HFFc6 (cell line): ENCODE measurements around the gene CAMLG. TPM values are rescaled to one million over a fixed set of nuclear protein-coding genes. Genes with fewer than 3 reads are reported as not detected.
"Not testable (repeated sequence)": the region's sequence is repeated elsewhere in the genome, so short reads cannot be mapped to it uniquely, and the experiment has no call there.

Experiments used
- DNase-seq: peaks from one replicate; pipeline ENCODE4 v3.0.0-alpha.2; 2018
- H3K27ac Mint-ChIP-seq: 2 replicates; pipeline ENCODE4 v1.8.0; 2020; ENCODE audit warnings: mild to moderate bottlenecking, mixed read lengths
- H3K27me3 Mint-ChIP-seq: 2 replicates; pipeline ENCODE4 v1.8.0; 2021; ENCODE audit warnings: mild to moderate bottlenecking, moderate library complexity, mixed read lengths; ENCODE audit not compliant: insufficient read depth
- H3K36me3 Mint-ChIP-seq: 2 replicates; pipeline ENCODE4 v1.8.0; 2021; ENCODE audit warnings: low read depth, mixed read lengths
- H3K4me1 Mint-ChIP-seq: 2 replicates; pipeline ENCODE4 v1.8.0; 2020; ENCODE audit warnings: low read depth, mixed read lengths
- H3K4me3 Mint-ChIP-seq: 2 replicates; pipeline ENCODE4 v1.8.0; 2020; ENCODE audit warnings: mild to moderate bottlenecking, moderate library complexity, mixed read lengths
- H3K9me3 Mint-ChIP-seq: 2 replicates; pipeline ENCODE4 v1.8.0; 2020; ENCODE audit warnings: mild to moderate bottlenecking, mixed read lengths
- total RNA-seq, 6 experiments: library from RNA; stranded (reverse); fragmentation: NEBNext Ultra II Directional; extraction: Animal tissue kit (Norgen Biotek cat#: 25700); gene quantifications; 2 replicates in 1 of 6; 3 replicates in 5 of 6; pipeline ENCODE4 v1.2.3, GENCODE V29; 2021
- TF ChIP-seq, protein P1 (sequence below): fragments of 200-600 bp; sonication (generic); IDR thresholded peaks from 2 replicates; pipeline ENCODE4 v1.5.0; 2021; ENCODE audit warnings: antibody characterized with exemption, mild to moderate bottlenecking

Gene CAMLG
- total RNA-seq, 6 experiments from 2014 or later = 25.2 to 35.1 (median 26.3) TPM

DNA sequence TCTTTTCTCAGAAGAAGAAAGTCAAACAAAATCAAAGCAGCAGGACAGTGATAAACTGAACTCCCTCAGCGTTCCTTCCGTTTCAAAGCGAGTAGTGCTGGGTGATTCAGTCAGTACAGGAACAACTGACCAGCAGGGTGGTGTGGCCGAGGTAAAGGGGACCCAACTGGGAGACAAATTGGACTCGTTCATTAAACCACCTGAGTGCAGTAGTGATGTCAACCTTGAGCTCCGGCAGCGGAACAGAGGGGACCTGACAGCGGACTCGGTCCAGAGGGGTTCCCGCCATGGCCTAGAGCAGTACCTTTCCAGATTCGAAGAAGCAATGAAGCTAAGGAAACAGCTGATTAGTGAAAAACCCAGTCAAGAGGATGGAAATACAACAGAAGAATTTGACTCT is 2.7 kb downstream of the CAMLG start:
- Mint-ChIP-seq H3K4me3 (no peak overlapping the region), H3K36me3 (peaks cover 16% of the 10 kb centered on the region; the same call in 1 of the 2 replicates), H3K27ac (no peak overlapping the region), H3K4me1 (peaks cover 14% of the 10 kb centered on the region), H3K27me3 (peaks cover 2% of the 10 kb centered on the region), H3K9me3 (no peaks in the 10 kb centered on the region)
- TF ChIP-seq, protein P1, sequence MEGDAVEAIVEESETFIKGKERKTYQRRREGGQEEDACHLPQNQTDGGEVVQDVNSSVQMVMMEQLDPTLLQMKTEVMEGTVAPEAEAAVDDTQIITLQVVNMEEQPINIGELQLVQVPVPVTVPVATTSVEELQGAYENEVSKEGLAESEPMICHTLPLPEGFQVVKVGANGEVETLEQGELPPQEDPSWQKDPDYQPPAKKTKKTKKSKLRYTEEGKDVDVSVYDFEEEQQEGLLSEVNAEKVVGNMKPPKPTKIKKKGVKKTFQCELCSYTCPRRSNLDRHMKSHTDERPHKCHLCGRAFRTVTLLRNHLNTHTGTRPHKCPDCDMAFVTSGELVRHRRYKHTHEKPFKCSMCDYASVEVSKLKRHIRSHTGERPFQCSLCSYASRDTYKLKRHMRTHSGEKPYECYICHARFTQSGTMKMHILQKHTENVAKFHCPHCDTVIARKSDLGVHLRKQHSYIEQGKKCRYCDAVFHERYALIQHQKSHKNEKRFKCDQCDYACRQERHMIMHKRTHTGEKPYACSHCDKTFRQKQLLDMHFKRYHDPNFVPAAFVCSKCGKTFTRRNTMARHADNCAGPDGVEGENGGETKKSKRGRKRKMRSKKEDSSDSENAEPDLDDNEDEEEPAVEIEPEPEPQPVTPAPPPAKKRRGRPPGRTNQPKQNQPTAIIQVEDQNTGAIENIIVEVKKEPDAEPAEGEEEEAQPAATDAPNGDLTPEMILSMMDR = no peak
- no peak for DNase-seq

DNA sequence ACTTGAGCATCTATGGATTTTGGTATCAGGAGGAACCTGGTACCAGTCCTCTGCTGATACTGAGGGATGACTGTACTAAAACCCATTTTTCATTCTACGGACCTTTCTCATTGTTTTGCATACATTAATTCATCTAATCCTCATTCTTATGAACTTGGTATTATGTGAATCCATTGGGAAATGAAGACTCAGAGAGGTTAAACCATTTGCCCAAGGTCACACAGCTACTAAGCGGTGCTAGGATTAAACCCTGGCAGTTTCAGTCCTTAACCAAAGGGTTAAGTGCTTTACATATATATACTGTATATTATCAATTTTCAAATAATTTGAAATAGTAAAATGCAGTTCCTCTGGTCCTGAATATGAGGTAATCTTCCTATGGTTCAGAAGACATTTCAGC is 3.8 kb downstream of the CAMLG start:
- H3K36me3 Mint-ChIP-seq = peaks cover 16% of the 10 kb centered on the region; the same call in 1 of the 2 replicates
- peaks cover 14% of the 10 kb centered on the region for H3K4me1 Mint-ChIP-seq
- no peak for DNase-seq
- no peaks in the 10 kb centered on the region for H3K9me3 Mint-ChIP-seq
- no peak overlapping the region for H3K4me3 Mint-ChIP-seq
- H3K27me3 Mint-ChIP-seq = peaks cover 2% of the 10 kb centered on the region
- TF ChIP-seq, protein P1 = no peak
- no peak overlapping the region for H3K27ac Mint-ChIP-seq

DNA sequence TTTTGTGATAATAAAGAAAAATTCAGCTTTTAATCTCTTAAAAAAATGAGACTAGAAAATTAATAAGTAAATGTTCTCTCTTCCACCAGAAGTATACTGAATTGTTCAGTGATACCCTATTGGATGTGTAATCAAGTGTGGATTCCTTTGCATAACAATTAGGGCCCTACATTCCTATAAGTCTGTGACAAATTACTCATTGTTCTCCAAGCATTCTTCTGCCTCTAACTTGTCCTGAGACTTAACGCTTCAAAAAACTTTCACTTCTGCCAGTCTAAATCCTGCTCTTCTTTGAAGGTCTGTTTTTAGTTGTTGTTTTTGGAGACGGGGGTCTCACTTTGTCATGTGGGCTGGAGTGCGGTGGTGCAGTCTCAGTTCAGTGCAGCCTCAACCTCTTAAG is 11.1 kb downstream of the CAMLG start:
- peak overlapping the region; percentile 10; the same call in 1 of the 2 replicates for H3K27ac Mint-ChIP-seq
- TF ChIP-seq, protein P1 = no peak
- no peaks in the 10 kb centered on the region for H3K27me3 Mint-ChIP-seq
- DNase-seq = no peak
- no peak overlapping the region for H3K4me3 Mint-ChIP-seq
- H3K4me1 Mint-ChIP-seq = peaks cover 5% of the 10 kb centered on the region; the same call in 1 of the 2 replicates
- H3K9me3 Mint-ChIP-seq = no peaks in the 10 kb centered on the region
- H3K36me3 Mint-ChIP-seq = no peaks in the 10 kb centered on the region; the same call in 1 of the 2 replicates

DNA sequence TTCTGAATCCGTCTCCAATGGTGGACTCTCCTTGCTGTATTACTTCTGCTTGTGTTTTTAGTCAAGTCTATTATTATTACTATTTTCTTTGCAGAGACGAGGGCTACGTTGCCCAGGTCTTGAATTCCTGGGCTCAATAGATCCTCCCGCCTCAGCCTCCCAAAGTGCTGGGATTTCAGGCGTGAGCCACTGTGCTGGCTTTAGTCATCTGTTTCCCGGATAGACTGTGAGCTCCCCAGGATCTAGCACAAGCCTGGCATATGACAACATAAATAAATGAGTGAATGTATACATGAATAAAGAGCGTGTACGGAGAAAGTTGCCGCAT is 19.8 kb downstream of the CAMLG start:
- no peak for DNase-seq
- H3K27ac Mint-ChIP-seq = peak overlapping the region; percentile 94
- TF ChIP-seq, protein P1 = no peak
- peaks cover 23% of the 10 kb centered on the region for H3K4me1 Mint-ChIP-seq
- peaks cover 4% of the 10 kb centered on the region for H3K27me3 Mint-ChIP-seq
- no peaks in the 10 kb centered on the region for H3K9me3 Mint-ChIP-seq
- H3K36me3 Mint-ChIP-seq = 0 out of 2 replicates have a peak, but pooled peaks cover 6% of the 10 kb centered on the region
- H3K4me3 Mint-ChIP-seq = peak overlapping the region; percentile 100

DNA sequence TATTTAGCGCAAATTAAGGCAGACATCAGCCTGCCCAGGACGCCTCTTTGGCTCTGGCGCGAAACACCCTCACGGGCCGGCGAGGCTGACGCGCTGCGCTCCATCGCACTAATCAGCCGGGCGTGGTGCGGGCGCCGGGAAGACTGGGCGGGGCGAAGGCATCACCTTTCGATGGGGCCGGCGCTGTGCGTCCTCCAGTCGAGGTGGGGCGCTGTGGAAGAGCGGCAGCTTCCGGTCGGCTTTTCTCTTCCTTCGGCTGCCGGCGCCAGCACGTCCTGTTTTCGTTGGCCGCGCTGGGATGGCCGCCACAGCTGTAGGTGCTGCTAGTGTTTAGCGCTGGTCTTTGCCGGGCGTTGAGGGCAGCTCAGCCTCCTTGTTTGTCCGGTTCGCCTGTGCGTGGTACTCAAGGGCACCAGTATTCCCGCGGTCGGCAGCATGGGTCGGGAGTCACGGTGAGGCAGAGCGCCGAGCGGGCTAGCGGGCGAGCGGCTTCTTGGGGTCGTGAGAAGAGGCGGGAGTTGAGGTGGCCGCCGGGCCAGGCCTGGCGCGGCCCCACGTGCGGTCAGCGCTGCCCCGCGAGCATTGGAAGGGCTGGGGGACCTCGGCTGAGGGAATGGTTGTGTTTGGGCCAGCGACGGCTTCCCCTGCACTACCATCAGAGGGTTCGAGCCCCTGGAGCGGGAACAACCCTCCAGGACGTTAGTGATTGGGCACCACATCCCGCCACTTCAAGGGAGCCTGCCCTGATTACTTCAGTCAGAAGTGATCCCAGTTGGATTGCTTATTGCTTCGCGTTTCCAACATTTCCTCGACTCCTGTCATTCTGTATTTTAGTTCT is 20.4 kb downstream of the CAMLG start, which contains the start of gene DDX46:
DDX46 (plus strand) TSS at position 276 of the 838 bp plus-strand sequence; CDS start at position 436, 160 bp downstream.
- peak within 1 kb of the TSS; percentile 94 for H3K27ac Mint-ChIP-seq
- H3K4me3 Mint-ChIP-seq = peak within 1 kb of the TSS; percentile 100
- DNase-seq = peak; percentile 91
- no peaks in the 10 kb centered on the region for H3K9me3 Mint-ChIP-seq
- H3K36me3 Mint-ChIP-seq = 0 out of 2 replicates have a peak, but pooled peaks cover 6% of the 10 kb centered on the region
- H3K4me1 Mint-ChIP-seq = peaks cover 23% of the 10 kb centered on the region
- TF ChIP-seq, protein P1 = peak; percentile 80
- peaks cover 4% of the 10 kb centered on the region for H3K27me3 Mint-ChIP-seq

DNA sequence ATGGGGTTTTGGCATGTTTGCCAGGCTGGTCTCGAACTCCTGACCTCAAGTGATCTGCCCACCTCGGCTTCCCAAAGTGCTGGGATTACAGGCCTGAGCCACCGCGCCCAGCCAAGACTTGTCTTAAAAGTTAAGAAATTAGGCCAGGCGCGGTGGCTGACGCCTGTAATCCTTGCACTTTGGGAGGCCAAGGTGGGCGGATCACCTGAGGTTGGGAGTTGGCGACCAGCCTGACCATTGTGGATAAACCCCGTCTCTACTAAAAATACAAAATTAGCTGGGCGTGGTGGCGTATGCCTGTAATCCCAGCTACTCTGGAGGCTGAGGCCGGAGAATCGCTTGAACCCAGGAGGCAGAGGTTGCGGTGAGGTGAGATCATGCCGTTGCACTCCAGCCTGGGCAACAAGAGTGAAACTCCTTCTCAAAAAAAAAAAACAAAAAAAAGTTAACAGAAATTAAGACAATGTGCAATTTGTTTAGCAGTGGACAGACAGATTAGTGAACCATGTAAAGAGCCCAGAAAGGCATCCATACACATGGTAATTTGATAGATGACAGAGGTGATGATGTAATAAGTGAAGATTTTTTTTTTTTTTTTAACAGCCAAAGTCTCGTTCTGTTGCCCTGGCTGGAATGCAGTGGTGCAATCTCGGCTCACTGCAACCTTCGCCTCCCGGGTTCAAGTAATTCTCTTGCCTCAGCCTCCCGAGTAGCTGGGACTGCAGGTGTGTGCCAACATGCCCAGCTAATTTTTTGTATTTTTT is 29.4 kb downstream of the CAMLG start:
- not testable (repeated sequence) for H3K27me3 Mint-ChIP-seq, H3K9me3 Mint-ChIP-seq, DNase-seq, H3K4me1 Mint-ChIP-seq, H3K4me3 Mint-ChIP-seq, H3K27ac Mint-ChIP-seq
- peaks cover 11% of the 10 kb centered on the region; the same call in 1 of the 2 replicates for H3K36me3 Mint-ChIP-seq
